BJ (cell line): ENCODE measurements around the gene POLD2. TPM values are rescaled to one million over a fixed set of nuclear protein-coding genes. Genes with fewer than 3 reads are reported as not detected.

Experiments
- CTCF ChIA-PET: fragments of 350-600 bp; formaldehyde crosslinking; extraction: SDS; loops from one replicate; lab custom pipeline; 2021; ENCODE audit warnings: antibody characterized with exemption, inconsistent platforms; lab: Yijun Ruan, JAX
- POLR2A ChIA-PET: fragments of 300-600 bp; sonication (Branson Sonifier 250); formaldehyde crosslinking; extraction: SDS; loops from one replicate; lab custom pipeline; 2021; ENCODE audit warnings: antibody characterized with exemption; lab: Charles Lee
- DNase-seq: peaks from one replicate; pipeline ENCODE4 v3.0.0-alpha.2; 2011; ENCODE audit warnings: low read depth
- H3K27me3 ChIP-seq: 2 replicates; pipeline ENCODE4 v1.6.0; 2011; ENCODE audit warnings: low read length; ENCODE audit not compliant: control insufficient read depth, insufficient read depth
- H3K36me3 ChIP-seq: 2 replicates; pipeline ENCODE4 v1.5.1; 2011; ENCODE audit warnings: low read length; ENCODE audit not compliant: control insufficient read depth, insufficient read depth
- H3K4me3 ChIP-seq: 2 replicates; pipeline ENCODE4 v1.5.1; 2011; ENCODE audit warnings: low read depth, mild to moderate bottlenecking, control low read depth, low read length
- polyA plus RNA-seq: library from polyadenylated mRNA; depleted of rRNA; stranded (reverse); fragments of >200 nt; gene quantifications from 2 replicates; pipeline ENCODE4 v1.2.3, GENCODE V29; 2011
- TF ChIP-seq, protein P1 (sequence below): IDR thresholded peaks from 2 replicates; pipeline ENCODE4 v1.5.1; 2011; ENCODE audit warnings: low read depth, mild to moderate bottlenecking, control low read depth, inconsistent platforms, low read length, moderate library complexity; ENCODE audit not compliant: insufficient read depth

POLD2 gene
- polyA plus RNA-seq, 1 experiment = 87.2 TPM

DNA sequence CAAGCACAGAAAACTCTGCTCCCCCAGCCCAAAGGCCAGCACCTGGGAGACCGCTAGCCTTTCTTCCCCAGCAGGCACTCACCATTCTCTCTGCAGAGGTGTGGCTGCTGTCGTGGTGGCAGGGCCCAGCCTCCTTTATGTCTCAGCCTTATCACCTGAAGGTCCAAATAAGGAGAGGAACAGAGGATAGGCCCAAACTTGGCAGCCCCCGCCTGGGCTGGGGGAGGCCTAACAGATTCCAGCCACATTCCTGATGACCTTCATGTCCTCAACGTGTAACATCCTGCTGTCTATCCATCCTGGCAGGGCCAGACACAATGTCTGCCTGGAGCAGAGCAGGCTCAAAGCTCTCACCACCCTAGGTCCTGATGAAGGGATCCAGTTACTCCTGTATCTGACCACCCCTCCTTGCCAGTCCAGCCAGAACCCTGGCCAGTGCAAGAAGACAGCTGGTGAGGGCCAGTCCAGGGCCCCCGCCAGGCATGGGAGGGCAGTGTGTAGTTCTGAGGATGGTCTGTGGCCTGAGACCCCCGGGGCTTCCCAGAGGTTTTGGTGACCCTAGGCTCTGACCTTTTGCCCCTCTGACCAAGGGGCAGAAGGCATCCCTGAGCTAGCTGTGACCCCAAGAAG is 18.0 kb upstream of the POLD2 start, which contains the start of gene MYL7:
Gene MYL7, minus strand, starts transcription at position 112 of the 630 bp plus-strand sequence. Its CDS starts 27 bp downstream, at position 85.
- POLR2A ChIA-PET = no interaction called here
- Histone ChIP-seq H3K36me3 (no peaks in the 10 kb centered on the region), H3K27me3 (peaks cover 5% of the 10 kb centered on the region), H3K4me3 (no peak within 1 kb of the TSS)
- CTCF ChIA-PET = interaction anchor here (1.2 to 1.7 kb wide), 2 partner anchors 10 to 55 kb away, joined by 3 to 4 read pairs; no protein-coding TSS in a partner anchor
- no peak for DNase-seq
- TF ChIP-seq, protein P1, sequence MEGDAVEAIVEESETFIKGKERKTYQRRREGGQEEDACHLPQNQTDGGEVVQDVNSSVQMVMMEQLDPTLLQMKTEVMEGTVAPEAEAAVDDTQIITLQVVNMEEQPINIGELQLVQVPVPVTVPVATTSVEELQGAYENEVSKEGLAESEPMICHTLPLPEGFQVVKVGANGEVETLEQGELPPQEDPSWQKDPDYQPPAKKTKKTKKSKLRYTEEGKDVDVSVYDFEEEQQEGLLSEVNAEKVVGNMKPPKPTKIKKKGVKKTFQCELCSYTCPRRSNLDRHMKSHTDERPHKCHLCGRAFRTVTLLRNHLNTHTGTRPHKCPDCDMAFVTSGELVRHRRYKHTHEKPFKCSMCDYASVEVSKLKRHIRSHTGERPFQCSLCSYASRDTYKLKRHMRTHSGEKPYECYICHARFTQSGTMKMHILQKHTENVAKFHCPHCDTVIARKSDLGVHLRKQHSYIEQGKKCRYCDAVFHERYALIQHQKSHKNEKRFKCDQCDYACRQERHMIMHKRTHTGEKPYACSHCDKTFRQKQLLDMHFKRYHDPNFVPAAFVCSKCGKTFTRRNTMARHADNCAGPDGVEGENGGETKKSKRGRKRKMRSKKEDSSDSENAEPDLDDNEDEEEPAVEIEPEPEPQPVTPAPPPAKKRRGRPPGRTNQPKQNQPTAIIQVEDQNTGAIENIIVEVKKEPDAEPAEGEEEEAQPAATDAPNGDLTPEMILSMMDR = no peak

DNA sequence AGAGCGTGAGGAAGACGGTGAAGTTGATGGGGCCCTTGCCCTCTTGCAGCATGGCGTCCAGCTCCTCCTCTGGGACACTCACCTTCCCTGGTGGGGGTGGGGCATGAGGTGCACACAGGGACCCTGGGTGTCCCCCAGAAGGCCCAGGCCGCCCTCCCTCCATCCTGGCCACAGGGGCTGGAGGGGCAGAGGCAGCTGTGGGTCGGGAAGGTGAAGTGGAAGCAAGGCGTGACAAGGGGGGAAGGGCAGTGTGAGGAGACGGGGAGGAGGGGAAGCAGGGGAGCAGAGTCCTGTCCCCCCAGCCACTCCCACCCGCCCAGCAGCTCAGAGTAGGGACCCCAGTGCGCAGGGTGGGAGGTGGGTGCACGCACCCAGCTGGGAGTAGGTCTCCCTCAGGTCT is 17.0 kb upstream of the POLD2 start:
- POLR2A ChIA-PET = no interaction called here
- no peak for DNase-seq
- CTCF ChIA-PET = no interaction called here
- peaks cover 5% of the 10 kb centered on the region for H3K27me3 ChIP-seq
- TF ChIP-seq, protein P1 = no peak
- no peak overlapping the region for H3K4me3 ChIP-seq
- H3K36me3 ChIP-seq = no peaks in the 10 kb centered on the region

DNA sequence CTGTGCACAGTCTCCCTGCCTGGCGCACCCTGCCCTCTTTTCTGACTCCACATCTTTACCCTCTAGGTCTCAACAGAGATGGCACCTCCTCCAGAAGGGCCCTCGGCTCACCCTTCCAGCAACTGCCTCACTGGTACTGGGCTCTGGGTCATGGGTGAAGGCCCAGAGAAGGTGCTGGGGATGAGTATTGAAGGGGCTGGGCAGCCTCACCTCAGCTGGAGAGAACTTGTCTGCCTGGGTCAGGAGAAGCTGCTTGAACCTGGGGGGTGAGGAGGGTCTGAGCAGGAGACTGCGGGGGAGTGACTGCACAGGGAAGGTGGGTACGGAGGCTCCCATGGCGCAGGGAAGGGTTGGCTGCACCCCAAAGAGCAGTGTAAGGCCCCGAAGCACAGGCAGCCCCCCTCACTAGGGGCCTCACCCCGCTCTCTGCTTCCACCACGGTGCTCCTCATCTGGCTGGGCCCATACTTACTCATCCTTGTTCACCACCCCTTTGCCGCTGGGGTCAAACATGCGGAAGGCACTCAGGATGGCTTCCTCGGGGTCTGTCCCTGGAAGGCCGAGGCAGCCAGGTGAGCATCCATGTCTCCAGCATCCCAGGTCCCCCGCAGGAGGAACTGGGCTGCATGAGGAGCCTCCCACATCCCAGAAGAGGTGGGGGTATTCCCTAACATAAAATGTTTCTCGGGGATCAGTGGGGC is 16.1 kb upstream of the POLD2 start:
- Histone ChIP-seq H3K4me3 (no peak overlapping the region), H3K36me3 (no peaks in the 10 kb centered on the region), H3K27me3 (peaks cover 3% of the 10 kb centered on the region)
- CTCF ChIA-PET = no interaction called here
- POLR2A ChIA-PET = no interaction called here
- TF ChIP-seq, protein P1 = no peak
- no peak for DNase-seq

DNA sequence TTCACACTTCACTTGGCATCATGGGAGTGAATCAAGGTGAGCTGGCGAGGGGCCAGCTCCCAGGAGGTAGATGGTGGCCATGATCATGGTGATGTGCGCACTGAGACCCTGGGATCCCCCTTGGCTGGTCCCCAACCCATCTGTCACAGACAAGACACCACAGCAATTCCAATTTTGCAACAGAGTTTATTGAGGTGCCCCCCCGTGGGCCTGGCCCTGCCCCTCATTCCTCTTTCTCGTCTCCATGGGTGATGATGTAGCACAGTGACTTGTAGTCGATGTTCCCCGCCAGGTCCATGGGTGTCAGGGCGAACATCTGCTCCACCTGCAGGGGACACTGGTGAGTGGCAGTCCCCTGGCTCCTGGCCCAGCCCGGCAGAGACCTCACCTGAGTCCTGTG is 15.3 kb upstream of the POLD2 start:
- ChIA-PET CTCF (no interaction called here), POLR2A (no interaction called here)
- H3K4me3 ChIP-seq = no peak overlapping the region
- H3K27me3 ChIP-seq = 0 out of 2 replicates have a peak, but pooled peaks cover 2% of the 10 kb centered on the region
- TF ChIP-seq, protein P1 = no peak
- DNase-seq = no peak
- no peaks in the 10 kb centered on the region for H3K36me3 ChIP-seq

DNA sequence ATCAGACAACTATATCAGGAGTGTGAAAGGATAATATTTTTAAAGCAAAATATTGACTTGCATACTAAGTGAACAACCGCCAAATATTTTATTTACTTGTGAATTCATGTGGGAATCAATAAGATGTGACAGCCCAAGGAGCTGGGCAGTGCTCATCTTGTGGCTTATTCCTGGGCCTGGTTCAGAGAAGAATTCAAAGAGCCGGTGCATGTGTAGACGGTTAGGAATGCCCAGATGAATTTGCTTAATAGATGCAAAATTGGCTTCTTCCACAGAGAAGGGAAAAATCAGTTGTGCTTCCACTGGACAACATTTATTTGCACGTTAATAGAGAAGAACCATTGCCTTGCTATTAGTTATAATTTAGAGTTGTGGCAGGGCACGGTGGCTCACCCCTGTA is 13.4 kb upstream of the POLD2 start:
- DNase-seq = no peak
- Histone ChIP-seq H3K27me3 (0 out of 2 replicates have a peak, but pooled peaks cover 2% of the 10 kb centered on the region), H3K4me3 (no peak overlapping the region), H3K36me3 (no peaks in the 10 kb centered on the region)
- POLR2A ChIA-PET = no interaction called here
- TF ChIP-seq, protein P1 = no peak
- CTCF ChIA-PET = interaction anchor here (1.1 kb wide), 1 partner anchor 13 kb away, joined by 3 read pairs; the partner anchor contains the start of gene POLD2
